Endodermal cell (in vitro differentiated cells): ENCODE data around the gene PSTPIP1. TPM values are rescaled to one million over a fixed set of nuclear protein-coding genes. Genes with fewer than 3 reads are reported as not detected.
A peak's percentile ranks its signal among the peaks of the same experiment; 100 is the strongest.

Experiments
- DNase-seq: peaks from one replicate; pipeline ENCODE4 v3.0.0-alpha.2; 2017
- H3K27ac ChIP-seq: 2 replicates; pipeline ENCODE4 v1.5.1; 2013; ENCODE audit warnings: mild to moderate bottlenecking, low read depth, low read length, moderate library complexity
- H3K27me3 ChIP-seq: 2 replicates; pipeline ENCODE4 v1.6.1; 2013; ENCODE audit warnings: mild to moderate bottlenecking, low read length, moderate library complexity; ENCODE audit not compliant: insufficient read depth, control insufficient read depth, poor library complexity, severe bottlenecking
- H3K36me3 ChIP-seq: 2 replicates; pipeline ENCODE4 v1.7.0; 2013; ENCODE audit warnings: mild to moderate bottlenecking, low read length, moderate library complexity; ENCODE audit not compliant: control insufficient read depth, insufficient read depth
- H3K4me1 ChIP-seq: one replicate; pipeline ENCODE4 v1.7.0; 2013; ENCODE audit warnings: low read length; ENCODE audit not compliant: control insufficient read depth, insufficient read depth
- H3K4me3 ChIP-seq: 2 replicates; pipeline ENCODE4 v1.5.1; 2013; ENCODE audit warnings: mild to moderate bottlenecking, low read length, moderate library complexity
- H3K9ac ChIP-seq: 2 replicates; pipeline ENCODE4 v1.6.1; 2013; ENCODE audit warnings: mild to moderate bottlenecking, low read length, moderate library complexity; ENCODE audit not compliant: poor library complexity, severe bottlenecking; ENCODE audit errors: extremely low read depth
- H3K9me3 ChIP-seq: 2 replicates; pipeline ENCODE4 v1.6.1; 2013; ENCODE audit warnings: mild to moderate bottlenecking, low read length, moderate library complexity; ENCODE audit not compliant: control insufficient read depth
- H3K27ac Mint-ChIP-seq: 2 replicates; pipeline ENCODE4 v1.8.0; 2020; ENCODE audit warnings: mixed read lengths
- H3K27me3 Mint-ChIP-seq: 2 replicates; pipeline ENCODE4 v1.8.0; 2021; ENCODE audit warnings: mild to moderate bottlenecking, mixed read lengths; ENCODE audit not compliant: insufficient read depth
- H3K36me3 Mint-ChIP-seq: 2 replicates; pipeline ENCODE4 v1.8.0; 2020; ENCODE audit warnings: low read depth, mixed read lengths
- H3K4me1 Mint-ChIP-seq: 2 replicates; pipeline ENCODE4 v1.8.0; 2020; ENCODE audit warnings: mixed read lengths
- H3K4me3 Mint-ChIP-seq: 2 replicates; pipeline ENCODE4 v1.8.0; 2020; ENCODE audit warnings: mild to moderate bottlenecking, moderate library complexity, mixed read lengths
- H3K9me3 Mint-ChIP-seq: 2 replicates; pipeline ENCODE4 v1.8.0; 2020; ENCODE audit warnings: mild to moderate bottlenecking, mixed read lengths
- WGBS, 2 experiments: methylation state at CpG; one replicate each; pipeline versions ENCODE4 v1.1.5 to v1.1.7; 2013; ENCODE audit warnings: missing lambda C conversion rate in 2 of 2, mixed read lengths in 1 of 2; ENCODE audit not compliant: insufficient coverage in 1 of 2, insufficient read length in 1 of 2; 5-methylcytosine and 5-hydroxymethylcytosine counted together
- total RNA-seq, 2 donors: library from RNA; stranded (reverse); fragmentation: NEBNext Ultra II Directional in 1 of 2; extraction: Animal tissue kit (Norgen Biotek cat#: 25700) in 1 of 2; gene quantifications; 2 replicates in 1 of 2; 3 replicates in 1 of 2; pipeline ENCODE4 v1.2.1, GENCODE V29; 2021
- TF ChIP-seq, protein P1 (sequence below): fragments of 200-600 bp; sonication (generic); conservative IDR thresholded peaks from 2 replicates; pipeline ENCODE4 v1.5.0; 2021; ENCODE audit warnings: antibody characterized with exemption, mild to moderate bottlenecking

The PSTPIP1 gene
- total RNA-seq, 2 donors from 2014 or later, result 0.29 to 1.5 TPM

GRCh38 chr15:77035584-77035983 is 40.7 kb downstream of the PSTPIP1 start:
- Mint-ChIP-seq H3K27me3 (no peaks in the 10 kb centered on the region), H3K27ac (no peak overlapping the region), H3K36me3 (peaks cover 13% of the 10 kb centered on the region), H3K9me3 (peaks cover 12% of the 10 kb centered on the region), H3K4me3 (no peak overlapping the region), H3K4me1 (peaks cover 11% of the 10 kb centered on the region)
- DNase-seq, result no peak
- Histone ChIP-seq H3K36me3 (no peaks in the 10 kb centered on the region), H3K4me1 (peaks cover 7% of the 10 kb centered on the region), H3K9me3 (no peaks in the 10 kb centered on the region), H3K27ac (no peak overlapping the region), H3K4me3 (no peak overlapping the region), H3K9ac (no peak overlapping the region), H3K27me3 (no peaks in the 10 kb centered on the region)
- 91 to 98% methylated on average over 7 to 9 of the region's 9 CpGs for WGBS, 2 experiments
- TF ChIP-seq, protein P1, sequence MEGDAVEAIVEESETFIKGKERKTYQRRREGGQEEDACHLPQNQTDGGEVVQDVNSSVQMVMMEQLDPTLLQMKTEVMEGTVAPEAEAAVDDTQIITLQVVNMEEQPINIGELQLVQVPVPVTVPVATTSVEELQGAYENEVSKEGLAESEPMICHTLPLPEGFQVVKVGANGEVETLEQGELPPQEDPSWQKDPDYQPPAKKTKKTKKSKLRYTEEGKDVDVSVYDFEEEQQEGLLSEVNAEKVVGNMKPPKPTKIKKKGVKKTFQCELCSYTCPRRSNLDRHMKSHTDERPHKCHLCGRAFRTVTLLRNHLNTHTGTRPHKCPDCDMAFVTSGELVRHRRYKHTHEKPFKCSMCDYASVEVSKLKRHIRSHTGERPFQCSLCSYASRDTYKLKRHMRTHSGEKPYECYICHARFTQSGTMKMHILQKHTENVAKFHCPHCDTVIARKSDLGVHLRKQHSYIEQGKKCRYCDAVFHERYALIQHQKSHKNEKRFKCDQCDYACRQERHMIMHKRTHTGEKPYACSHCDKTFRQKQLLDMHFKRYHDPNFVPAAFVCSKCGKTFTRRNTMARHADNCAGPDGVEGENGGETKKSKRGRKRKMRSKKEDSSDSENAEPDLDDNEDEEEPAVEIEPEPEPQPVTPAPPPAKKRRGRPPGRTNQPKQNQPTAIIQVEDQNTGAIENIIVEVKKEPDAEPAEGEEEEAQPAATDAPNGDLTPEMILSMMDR, result no peak

- Histone ChIP-seq H3K27ac (peak overlapping the region; percentile 24), H3K36me3 (no peaks in the 10 kb centered on the region), H3K9ac (no peak overlapping the region), H3K27me3 (no peaks in the 10 kb centered on the region), H3K4me1 (peaks cover 7% of the 10 kb centered on the region), H3K9me3 (no peaks in the 10 kb centered on the region), H3K4me3 (no peak overlapping the region)
- no peak overlapping the region for H3K4me3 Mint-ChIP-seq
- no peak for DNase-seq
- H3K4me1 Mint-ChIP-seq, result peaks cover 11% of the 10 kb centered on the region
- peaks cover 15% of the 10 kb centered on the region for H3K9me3 Mint-ChIP-seq
- WGBS, 2 experiments, result 89 to 90% methylated on average over 9 to 13 of the region's 13 CpGs
- no peaks in the 10 kb centered on the region for H3K27me3 Mint-ChIP-seq
- H3K36me3 Mint-ChIP-seq, result peaks cover 18% of the 10 kb centered on the region
- no peak overlapping the region for H3K27ac Mint-ChIP-seq
- TF ChIP-seq, protein P1, result no peak
Observed at GRCh38 chr15:77035999-77036471, 41.1 kb downstream of the PSTPIP1 start.

- Mint-ChIP-seq H3K27me3 (no peaks in the 10 kb centered on the region), H3K9me3 (peaks cover 15% of the 10 kb centered on the region), H3K36me3 (peaks cover 21% of the 10 kb centered on the region), H3K4me1 (peaks cover 11% of the 10 kb centered on the region), H3K4me3 (no peak overlapping the region), H3K27ac (no peak overlapping the region)
- Histone ChIP-seq H3K4me3 (no peak overlapping the region), H3K27ac (no peak overlapping the region), H3K36me3 (peaks cover 2% of the 10 kb centered on the region), H3K27me3 (no peaks in the 10 kb centered on the region), H3K4me1 (peaks cover 7% of the 10 kb centered on the region), H3K9me3 (no peaks in the 10 kb centered on the region), H3K9ac (no peak overlapping the region)
- WGBS, 2 experiments, result 94 to 98% methylated on average over 16 to 22 of the region's 22 CpGs
- peak; percentile 38 for DNase-seq
- TF ChIP-seq, protein P1, result no peak
Observed at GRCh38 chr15:77036537-77037387, 41.8 kb downstream of the PSTPIP1 start.
